H9 (cell line): ENCODE data around the gene MAP6. TPM values are rescaled to one million over a fixed set of nuclear protein-coding genes. Genes with fewer than 3 reads are reported as not detected.

Experiments used
- DNase-seq: peaks from one replicate; pipeline ENCODE4 v3.0.0-alpha.2; 2017
- H2AFZ ChIP-seq: one replicate; pipeline ENCODE4 v1.6.1; 2013; ENCODE audit warnings: mild to moderate bottlenecking, low read length, control low read depth, moderate library complexity
- H2AK5ac ChIP-seq: 2 replicates; pipeline ENCODE4 v1.6.1; 2013; ENCODE audit warnings: low read length, control low read depth, mixed read lengths; ENCODE audit not compliant: insufficient read length
- H2BK120ac ChIP-seq: one replicate; pipeline ENCODE4 v1.6.1; 2013; ENCODE audit warnings: low read depth, mild to moderate bottlenecking, low read length, control low read depth, inconsistent platforms; ENCODE audit not compliant: poor library complexity, severe bottlenecking
- H2BK12ac ChIP-seq: 2 replicates; pipeline ENCODE4 v1.6.1; 2013; ENCODE audit warnings: low read length, control low read depth, mixed read lengths, low read depth; ENCODE audit not compliant: insufficient read length
- H2BK15ac ChIP-seq: 2 replicates; pipeline ENCODE4 v1.6.1; 2013; ENCODE audit warnings: low read depth, low read length, control low read depth
- H2BK20ac ChIP-seq: one replicate; pipeline ENCODE4 v1.6.1; 2013; ENCODE audit warnings: low read depth, mild to moderate bottlenecking, low read length, control low read depth, inconsistent platforms; ENCODE audit not compliant: poor library complexity, severe bottlenecking
- H2BK5ac ChIP-seq: 2 replicates; pipeline ENCODE4 v1.6.1; 2013; ENCODE audit warnings: low read length, control low read depth, mixed read lengths; ENCODE audit not compliant: insufficient read length
- H3K14ac ChIP-seq: 2 replicates; pipeline ENCODE4 v1.6.1; 2013; ENCODE audit warnings: low read length, control low read depth; ENCODE audit not compliant: insufficient read depth
- H3K18ac ChIP-seq: 2 replicates; pipeline ENCODE4 v1.6.1; 2013; ENCODE audit warnings: low read depth, mild to moderate bottlenecking, mixed read lengths, low read length, control low read depth; ENCODE audit not compliant: insufficient read length
- H3K23ac ChIP-seq: 2 replicates; pipeline ENCODE4 v1.6.1; 2013; ENCODE audit warnings: low read length, control low read depth, mixed read lengths, low read depth; ENCODE audit not compliant: insufficient read length
- H3K23me2 ChIP-seq: 2 replicates; pipeline ENCODE4 v1.6.1; 2013; ENCODE audit warnings: low read depth, mild to moderate bottlenecking, mixed read lengths, low read length, control low read depth; ENCODE audit not compliant: insufficient read length, poor library complexity, severe bottlenecking
- H3K27ac ChIP-seq: 2 replicates; pipeline ENCODE4 v1.5.1; 2013; ENCODE audit warnings: low read length, control low read depth, mixed read lengths, low read depth; ENCODE audit not compliant: insufficient read length
- H3K27me3 ChIP-seq: 2 replicates; pipeline ENCODE4 v1.6.1; 2013; ENCODE audit warnings: low read length, control low read depth, inconsistent platforms; ENCODE audit not compliant: insufficient read depth
- H3K4ac ChIP-seq: 2 replicates; pipeline ENCODE4 v1.6.1; 2013; ENCODE audit warnings: low read depth, mild to moderate bottlenecking, control low read depth, inconsistent platforms, low read length, moderate library complexity
- H3K4me1 ChIP-seq: 2 replicates; pipeline ENCODE4 v1.6.1; 2013; ENCODE audit warnings: low read length, control low read depth, inconsistent platforms; ENCODE audit not compliant: insufficient read depth
- H3K4me2 ChIP-seq: 2 replicates; pipeline ENCODE4 v1.6.1; 2013; ENCODE audit warnings: low read length, control low read depth, mixed read lengths; ENCODE audit not compliant: insufficient read length, insufficient read depth
- H3K56ac ChIP-seq: 2 replicates; pipeline ENCODE4 v1.6.1; 2013; ENCODE audit warnings: low read depth, mild to moderate bottlenecking, mixed read lengths, low read length, control low read depth; ENCODE audit not compliant: insufficient read length
- H3K79me1 ChIP-seq: 2 replicates; pipeline ENCODE4 v1.6.1; 2013; ENCODE audit warnings: low read depth, mild to moderate bottlenecking, moderate library complexity, low read length, control low read depth, inconsistent platforms; ENCODE audit not compliant: insufficient read depth, poor library complexity, severe bottlenecking
- H3K79me2 ChIP-seq: 2 replicates; pipeline ENCODE4 v1.6.1; 2013; ENCODE audit warnings: low read length, control low read depth, inconsistent platforms; ENCODE audit not compliant: insufficient read depth
- H3K9ac ChIP-seq: 2 replicates; pipeline ENCODE4 v1.6.1; 2013; ENCODE audit warnings: low read length, control low read depth, mixed read lengths; ENCODE audit not compliant: insufficient read length; ENCODE audit errors: extremely low read depth
- H3K9me3 ChIP-seq: one replicate; pipeline ENCODE4 v1.6.1; 2013; ENCODE audit warnings: low read depth, low read length, inconsistent platforms; ENCODE audit not compliant: control insufficient read depth
- H3T11ph ChIP-seq: one replicate; pipeline ENCODE4 v1.6.1; 2013; ENCODE audit warnings: mild to moderate bottlenecking, low read length, control low read depth, inconsistent platforms
- H4K20me1 ChIP-seq: one replicate; pipeline ENCODE4 v1.6.1; 2013; ENCODE audit not compliant: control insufficient read depth, insufficient read length, insufficient read depth
- H4K5ac ChIP-seq: 2 replicates; pipeline ENCODE4 v1.6.1; 2013; ENCODE audit warnings: low read depth, mild to moderate bottlenecking, mixed read lengths, low read length, control low read depth; ENCODE audit not compliant: insufficient read length
- H4K8ac ChIP-seq: replicated peaks from 2 replicates; pipeline ENCODE4 v1.6.1; 2013; ENCODE audit warnings: low read length, control low read depth, mixed read lengths, low read depth; ENCODE audit not compliant: insufficient read length
- H4K91ac ChIP-seq: 2 replicates; pipeline ENCODE4 v1.6.1; 2013; ENCODE audit warnings: low read depth, mild to moderate bottlenecking, moderate library complexity, mixed read lengths, low read length, control low read depth; ENCODE audit not compliant: insufficient read length
- H3K27ac Mint-ChIP-seq, 3 experiments: 2 replicates in 2 of 3; 3 replicates in 1 of 3; pipeline ENCODE4 v1.8.0; 2020 to 2021; ENCODE audit warnings: mixed read lengths in 3 of 3, mild to moderate bottlenecking in 1 of 3, moderate library complexity in 1 of 3
- H3K27me3 Mint-ChIP-seq: 2 replicates; pipeline ENCODE4 v1.8.0; 2021; ENCODE audit warnings: low read depth, mild to moderate bottlenecking, moderate library complexity, mixed read lengths
- H3K36me3 Mint-ChIP-seq, 3 experiments: 2 replicates in 2 of 3; 3 replicates in 1 of 3; pipeline ENCODE4 v1.8.0; 2020 to 2021; ENCODE audit warnings: low read depth in 3 of 3, mixed read lengths in 3 of 3; ENCODE audit not compliant: insufficient read depth in 1 of 3
- H3K4me1 Mint-ChIP-seq, 2 experiments: 2 replicates each; pipeline ENCODE4 v1.8.0; 2020; ENCODE audit warnings: mixed read lengths in 2 of 2
- H3K4me3 Mint-ChIP-seq, 2 experiments: 2 replicates in 1 of 2; 3 replicates in 1 of 2; pipeline ENCODE4 v1.8.0; 2020 to 2021; ENCODE audit warnings: mild to moderate bottlenecking in 2 of 2, mixed read lengths in 2 of 2, moderate library complexity in 1 of 2
- H3K9me3 Mint-ChIP-seq, 2 experiments: 2 replicates in 1 of 2; 3 replicates in 1 of 2; pipeline ENCODE4 v1.8.0; 2020; ENCODE audit warnings: mild to moderate bottlenecking in 2 of 2, mixed read lengths in 2 of 2, moderate library complexity in 1 of 2
- CTCF ChIP-seq: fragments of 200-600 bp; sonication (generic); conservative IDR thresholded peaks from 3 replicates; pipeline ENCODE4 v1.8.0; 2021; ENCODE audit warnings: antibody characterized with exemption, mild to moderate bottlenecking
- WGBS: extraction: QIAGEN DNeasy Blood & Tissue Kit; methylation state at CpG from one replicate; pipeline ENCODE4 v1.1.7; 2013; ENCODE audit warnings: missing lambda C conversion rate, low lambda C conversion rate, mixed read lengths; ENCODE audit not compliant: insufficient read length; ENCODE audit errors: extremely low coverage; 5-methylcytosine and 5-hydroxymethylcytosine counted together
- total RNA-seq: library from RNA; stranded (reverse); gene quantifications from 2 replicates; pipeline ENCODE4 v1.2.1, GENCODE V29; 2021

Gene MAP6
- total RNA-seq, 1 experiment from 2014 or later, result 0.77 TPM

- Mint-ChIP-seq H3K9me3 (peaks cover 11 to 18% of the 10 kb centered on the region in 2 experiments), H3K36me3 (peaks cover 4 to 6% (median 4%) of the 10 kb centered on the region in 3 experiments; a peak in 6 of 7 replicates), H3K27me3 (peaks cover 57% of the 10 kb centered on the region), H3K27ac (no peak overlapping the region), H3K4me3 (no peak overlapping the region), H3K4me1 (peaks cover 5 to 10% of the 10 kb centered on the region in 2 experiments)
- H3K23me2 ChIP-seq, result no peaks in the 10 kb centered on the region
- no peak overlapping the region for H3T11ph ChIP-seq
- H3K79me1 ChIP-seq, result no peaks in the 10 kb centered on the region
- no peak overlapping the region for H4K8ac ChIP-seq
- no peaks in the 10 kb centered on the region for H3K4me1 ChIP-seq
- H3K9ac ChIP-seq, result no peak overlapping the region
- WGBS, result no CpG with 5 or more reads among the region's 17 CpGs
- H3K79me2 ChIP-seq, result no peaks in the 10 kb centered on the region
- H3K56ac ChIP-seq, result no peak overlapping the region
- H3K23ac ChIP-seq, result no peak overlapping the region
- peak; percentile 96 for TF ChIP-seq CTCF
- H3K4ac ChIP-seq, result no peak overlapping the region
- no peaks in the 10 kb centered on the region for H4K20me1 ChIP-seq
- peak; percentile 87 for DNase-seq
- no peak overlapping the region for H2AFZ ChIP-seq
- no peak overlapping the region for H2BK120ac ChIP-seq
- no peak overlapping the region for H2BK12ac ChIP-seq
- no peaks in the 10 kb centered on the region for H3K9me3 ChIP-seq
- H3K14ac ChIP-seq, result no peak overlapping the region
- H2BK15ac ChIP-seq, result no peak overlapping the region
- H2BK20ac ChIP-seq, result no peak overlapping the region
- no peak overlapping the region for H2BK5ac ChIP-seq
- no peak overlapping the region for H4K5ac ChIP-seq
- no peak overlapping the region for H3K27ac ChIP-seq
- H3K18ac ChIP-seq, result no peak overlapping the region
- H3K4me2 ChIP-seq, result no peak overlapping the region
- no peaks in the 10 kb centered on the region for H3K27me3 ChIP-seq
- H2AK5ac ChIP-seq, result no peak overlapping the region
- no peak overlapping the region for H4K91ac ChIP-seq
Observed at GRCh38 chr11:75706260-75706729, 37.5 kb upstream of the MAP6 start.
